ENCODE measurements around the gene CGB3.

DNA sequence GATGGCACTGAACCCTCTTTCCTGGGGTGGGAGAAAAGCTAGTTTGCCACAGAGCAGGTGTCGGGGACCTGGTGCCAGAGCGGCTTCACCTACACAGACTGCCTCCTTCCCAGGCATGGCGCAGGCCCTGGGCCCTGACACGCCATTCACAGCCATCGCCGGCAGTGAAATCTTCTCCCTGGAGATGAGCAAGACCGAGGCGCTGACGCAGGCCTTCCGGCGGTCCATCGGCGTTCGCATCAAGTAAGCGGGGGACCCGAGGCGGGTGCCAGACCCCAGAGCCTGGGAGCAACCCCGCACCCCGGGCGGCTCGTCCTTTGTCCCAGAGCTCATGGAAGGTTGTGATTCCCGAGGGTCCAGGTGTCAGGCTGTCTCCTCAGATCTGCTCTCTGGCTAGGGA lies 17.2 kb downstream of the CGB3 start:
- TF ChIP-seq, protein P1, sequence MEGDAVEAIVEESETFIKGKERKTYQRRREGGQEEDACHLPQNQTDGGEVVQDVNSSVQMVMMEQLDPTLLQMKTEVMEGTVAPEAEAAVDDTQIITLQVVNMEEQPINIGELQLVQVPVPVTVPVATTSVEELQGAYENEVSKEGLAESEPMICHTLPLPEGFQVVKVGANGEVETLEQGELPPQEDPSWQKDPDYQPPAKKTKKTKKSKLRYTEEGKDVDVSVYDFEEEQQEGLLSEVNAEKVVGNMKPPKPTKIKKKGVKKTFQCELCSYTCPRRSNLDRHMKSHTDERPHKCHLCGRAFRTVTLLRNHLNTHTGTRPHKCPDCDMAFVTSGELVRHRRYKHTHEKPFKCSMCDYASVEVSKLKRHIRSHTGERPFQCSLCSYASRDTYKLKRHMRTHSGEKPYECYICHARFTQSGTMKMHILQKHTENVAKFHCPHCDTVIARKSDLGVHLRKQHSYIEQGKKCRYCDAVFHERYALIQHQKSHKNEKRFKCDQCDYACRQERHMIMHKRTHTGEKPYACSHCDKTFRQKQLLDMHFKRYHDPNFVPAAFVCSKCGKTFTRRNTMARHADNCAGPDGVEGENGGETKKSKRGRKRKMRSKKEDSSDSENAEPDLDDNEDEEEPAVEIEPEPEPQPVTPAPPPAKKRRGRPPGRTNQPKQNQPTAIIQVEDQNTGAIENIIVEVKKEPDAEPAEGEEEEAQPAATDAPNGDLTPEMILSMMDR (IDR thresholded peaks at IDR 0.05) = no peak
- no peak for TF ChIP-seq POLR2A (IDR thresholded peaks at IDR 0.05)
- TF ChIP-seq EP300 (IDR thresholded peaks at IDR 0.05) = no peak
- TF ChIP-seq POLR2AphosphoS5 (IDR thresholded peaks at IDR 0.05) = no peak
